SK-N-SH treated with all-trans-retinoic acid at 6 μM for 48 hours (cell line): Measurements from ENCODE around the gene PCDHGA7.

Experiments
- ARNTL ChIP-seq: fragments of 450-650 bp; formaldehyde crosslinking; IDR thresholded peaks from 2 replicates; pipeline ENCODE4 v1.5.0; 2020; ENCODE audit warnings: low read depth, mild to moderate bottlenecking, moderate library complexity, borderline replicate concordance
- CSDC2 ChIP-seq: fragments of 250-450 bp; sonication (Bioruptor Pico); IDR thresholded peaks from 2 replicates; pipeline ENCODE4 v1.5.0; 2020; ENCODE audit warnings: mild to moderate bottlenecking, moderate library complexity
- ISL1 ChIP-seq: fragments of 250-450 bp; sonication (Bioruptor Pico); IDR thresholded peaks from 2 replicates; pipeline ENCODE4 v2.1.2; 2022; ENCODE audit warnings: mild to moderate bottlenecking, moderate library complexity
- PPARA ChIP-seq: fragments of 250-450 bp; sonication (Bioruptor Pico); IDR thresholded peaks from 2 replicates; pipeline ENCODE4 v1.5.0; 2020; ENCODE audit warnings: mild to moderate bottlenecking, borderline replicate concordance
- SNAI2 ChIP-seq: fragments of 250-450 bp; sonication (Bioruptor Pico); IDR thresholded peaks from 2 replicates; pipeline ENCODE4 v1.5.0; 2020; ENCODE audit warnings: mild to moderate bottlenecking, moderate library complexity
- TOX ChIP-seq: fragments of 250-450 bp; sonication (Bioruptor Pico); IDR thresholded peaks from 2 replicates; pipeline ENCODE4 v1.8.0; 2021; ENCODE audit warnings: mild to moderate bottlenecking, moderate library complexity, borderline replicate concordance
- ZFP3 ChIP-seq: fragments of 250-450 bp; sonication (Bioruptor Pico); IDR thresholded peaks from 2 replicates; pipeline ENCODE4 v1.5.0; 2020; ENCODE audit warnings: mild to moderate bottlenecking, moderate library complexity
- ZFP30 ChIP-seq: fragments of 450-650 bp; formaldehyde crosslinking; IDR thresholded peaks from 2 replicates; pipeline ENCODE4 v1.5.0; 2022; ENCODE audit warnings: mild to moderate bottlenecking, moderate library complexity
- ZNF8 ChIP-seq: fragments of 450-650 bp; formaldehyde crosslinking; IDR thresholded peaks from 2 replicates; pipeline ENCODE4 v1.5.0; 2020; ENCODE audit warnings: mild to moderate bottlenecking, moderate library complexity
- TF ChIP-seq, protein P1 (sequence below): fragments of 250-450 bp; sonication (Bioruptor Pico); IDR thresholded peaks from 2 replicates; pipeline ENCODE4 v1.5.1; 2020; ENCODE audit warnings: low read depth, mild to moderate bottlenecking, moderate library complexity

DNA sequence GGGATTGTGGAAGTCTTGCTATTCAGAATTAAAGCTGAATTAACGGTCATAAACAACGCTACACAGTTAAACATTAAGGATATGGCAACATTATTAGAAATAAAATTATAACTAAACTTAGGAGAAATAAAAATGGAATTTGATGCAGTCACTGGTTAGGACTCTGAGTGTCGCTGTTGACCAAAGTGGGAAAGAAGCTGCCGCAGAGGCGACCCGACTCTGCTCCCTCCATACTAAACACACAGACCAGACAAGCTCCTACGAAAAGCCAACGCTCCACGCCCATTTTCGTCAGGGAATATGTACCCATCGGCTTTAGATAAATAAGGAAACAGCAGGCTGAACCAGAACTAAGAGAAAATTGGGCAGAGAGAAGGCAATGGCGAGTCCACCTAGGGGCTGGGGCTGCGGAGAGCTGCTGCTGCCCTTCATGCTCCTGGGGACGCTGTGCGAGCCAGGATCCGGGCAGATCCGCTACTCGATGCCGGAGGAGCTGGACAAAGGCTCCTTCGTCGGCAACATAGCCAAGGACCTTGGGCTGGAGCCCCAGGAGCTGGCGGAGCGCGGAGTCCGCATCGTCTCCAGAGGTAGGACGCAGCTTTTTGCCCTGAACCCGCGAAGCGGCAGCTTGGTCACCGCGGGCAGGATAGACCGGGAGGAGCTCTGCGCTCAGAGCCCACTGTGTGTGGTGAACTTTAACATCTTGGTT lies 18.4 kb upstream of the PCDHGA7 start, which contains the start of gene PCDHGA5:
- TF ChIP-seq ZNF8 (CRISPR knock-in tag), result no peak
- no peak for TF ChIP-seq CSDC2 (CRISPR knock-in tag)
- TF ChIP-seq PPARA (CRISPR knock-in tag), result no peak
- TF ChIP-seq ARNTL (CRISPR knock-in tag), result no peak
- TF ChIP-seq ZFP30, result no peak
- TF ChIP-seq ISL1 (CRISPR knock-in tag), result no peak
- no peak for TF ChIP-seq SNAI2 (CRISPR knock-in tag)
- no peak for TF ChIP-seq ZFP3 (CRISPR knock-in tag)
- TF ChIP-seq, protein P1, sequence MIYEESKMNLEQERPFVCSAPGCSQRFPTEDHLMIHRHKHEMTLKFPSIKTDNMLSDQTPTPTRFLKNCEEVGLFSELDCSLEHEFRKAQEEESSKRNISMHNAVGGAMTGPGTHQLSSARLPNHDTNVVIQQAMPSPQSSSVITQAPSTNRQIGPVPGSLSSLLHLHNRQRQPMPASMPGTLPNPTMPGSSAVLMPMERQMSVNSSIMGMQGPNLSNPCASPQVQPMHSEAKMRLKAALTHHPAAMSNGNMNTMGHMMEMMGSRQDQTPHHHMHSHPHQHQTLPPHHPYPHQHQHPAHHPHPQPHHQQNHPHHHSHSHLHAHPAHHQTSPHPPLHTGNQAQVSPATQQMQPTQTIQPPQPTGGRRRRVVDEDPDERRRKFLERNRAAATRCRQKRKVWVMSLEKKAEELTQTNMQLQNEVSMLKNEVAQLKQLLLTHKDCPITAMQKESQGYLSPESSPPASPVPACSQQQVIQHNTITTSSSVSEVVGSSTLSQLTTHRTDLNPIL (CRISPR knock-in tag), result no peak
- TF ChIP-seq TOX (CRISPR knock-in tag), result no peak
